Activated gamma-delta T cell treated with anti-CD3 and anti-CD28 coated beads, Interleukin-2, amount 50 U/mL, for 16 hours (primary cell): Measurements from ENCODE around the gene UBE2G2.

Source experiments
- DNase-seq: peaks from one replicate; pipeline ENCODE4 v3.0.0-alpha.2; 2020; ENCODE audit warnings: low read depth

UBE2G2 gene

DNA sequence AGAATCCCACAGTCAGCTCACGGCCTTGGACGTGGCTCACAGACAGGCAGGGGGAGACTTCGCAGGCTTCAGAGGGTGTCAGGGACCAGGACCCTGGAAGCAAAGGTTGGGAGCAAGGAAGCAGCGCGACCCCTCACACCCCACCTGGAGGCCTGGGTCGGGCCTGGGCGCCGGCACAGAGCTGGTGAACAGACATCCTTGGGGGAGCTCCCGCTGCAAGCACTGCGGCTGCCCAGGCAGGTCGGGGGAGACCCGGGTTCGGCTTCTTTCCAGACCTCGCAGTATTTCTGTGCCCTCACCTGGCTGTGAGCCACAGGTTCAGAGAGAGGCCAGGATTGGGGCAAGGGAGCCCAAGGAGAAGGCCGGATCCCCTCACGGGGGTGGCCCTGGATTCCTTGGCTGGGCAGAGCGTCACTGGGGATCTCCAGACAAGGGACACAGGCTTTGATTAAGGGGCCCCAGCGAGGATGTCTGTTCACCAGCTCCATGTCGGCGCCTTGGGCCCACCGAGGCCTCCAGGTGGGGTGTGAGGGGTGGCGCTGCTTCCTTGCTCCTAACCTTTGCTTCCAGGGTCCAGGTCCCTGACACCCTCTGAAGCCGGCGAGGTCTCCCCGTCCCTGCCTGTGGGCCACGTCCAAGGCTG lies 52.4 kb downstream of the UBE2G2 start:
- DNase-seq: no peak

DNA sequence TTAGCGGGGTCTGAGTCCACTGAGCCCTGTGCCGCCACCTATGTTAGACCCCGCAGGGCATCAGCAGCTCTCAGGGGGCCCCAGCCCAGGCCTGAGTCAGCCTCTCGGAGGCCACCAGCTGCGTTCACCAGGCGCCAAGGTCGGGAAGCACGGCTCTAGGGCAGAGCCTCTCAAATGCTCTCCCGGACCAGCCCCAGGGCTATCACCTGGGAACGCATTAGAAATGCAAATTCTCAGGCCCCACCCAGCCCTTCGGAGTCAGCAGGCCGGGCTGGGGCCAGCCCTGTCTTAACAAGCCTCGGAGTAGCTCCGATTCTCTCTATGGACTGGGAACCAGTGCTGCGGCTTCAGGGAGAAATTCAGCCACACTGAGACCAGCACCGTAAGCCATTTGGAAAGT lies 53.0 kb downstream of the UBE2G2 start:
- no peak for DNase-seq

DNA sequence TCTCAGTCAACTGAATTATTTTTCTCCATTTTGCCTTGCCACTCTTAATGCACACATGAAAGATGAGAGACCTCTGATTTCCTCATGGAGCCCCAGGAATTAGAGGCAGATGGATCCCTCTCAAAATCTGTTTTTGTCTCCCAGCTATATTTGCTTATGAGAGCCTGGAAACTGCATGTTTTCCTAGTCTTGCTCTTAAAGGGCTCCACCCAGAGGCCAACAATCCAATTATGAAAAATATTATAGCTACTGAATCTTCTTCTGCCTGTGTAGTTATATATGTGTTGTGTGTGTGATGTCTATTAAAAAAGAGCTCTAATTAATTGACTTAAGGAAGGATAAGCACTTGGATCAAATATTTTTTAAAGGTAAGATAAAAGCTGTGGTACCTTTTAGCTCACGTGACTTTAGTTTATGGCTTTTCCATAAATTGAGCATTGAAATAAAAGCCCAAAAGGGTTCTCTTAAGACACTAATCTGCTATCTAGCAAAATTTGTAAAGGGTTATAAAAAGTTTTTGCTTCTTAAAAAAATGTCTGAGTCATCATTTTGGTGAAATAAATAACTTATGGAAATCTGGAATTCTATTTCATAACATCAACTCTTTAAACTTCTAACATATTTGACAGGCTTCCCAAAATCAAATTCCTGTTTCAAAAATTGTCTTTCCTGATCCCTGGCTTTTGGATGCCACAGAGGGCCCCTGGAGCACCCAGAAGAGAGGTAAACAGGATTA lies 59.0 kb downstream of the UBE2G2 start:
- DNase-seq: no peak

DNA sequence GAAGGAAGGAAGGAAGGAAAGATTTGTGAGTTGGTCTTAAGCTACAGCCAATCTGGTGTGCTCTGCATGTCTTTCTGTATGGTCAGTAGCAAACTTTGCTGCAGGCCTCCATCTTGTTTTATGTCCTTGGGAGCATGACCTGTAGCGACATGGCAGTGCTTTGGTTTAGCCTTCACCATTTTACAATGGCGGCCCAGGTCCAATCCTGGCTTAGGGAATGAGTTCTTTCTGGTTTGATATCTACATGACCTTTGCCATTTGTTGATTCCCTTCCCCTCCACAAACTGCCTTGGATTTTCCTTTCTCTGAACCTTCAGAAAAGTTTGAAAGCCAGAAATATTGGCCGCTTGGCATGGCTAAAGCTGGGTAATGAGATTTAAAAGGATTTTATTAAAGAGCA lies 59.7 kb downstream of the UBE2G2 start:
- no peak for DNase-seq

DNA sequence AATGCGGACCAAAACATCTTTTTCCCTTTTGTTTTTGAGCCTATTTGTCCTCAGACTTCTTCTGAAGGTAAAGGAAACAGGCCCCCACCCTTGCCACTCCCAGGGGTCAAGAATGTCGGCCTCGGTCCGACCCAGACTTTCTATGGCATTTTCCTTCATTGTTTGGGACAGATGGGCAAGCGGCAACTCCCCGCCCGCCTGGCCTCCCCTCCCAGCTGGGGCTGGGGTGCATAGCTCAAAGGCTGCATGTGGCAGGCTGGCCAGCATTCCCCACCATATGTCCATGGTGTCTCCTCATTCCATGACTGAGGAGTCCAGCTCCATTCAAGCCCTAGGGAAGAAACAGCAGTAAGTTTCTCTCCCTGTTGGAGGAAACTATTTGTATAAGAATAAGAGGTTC lies 60.9 kb downstream of the UBE2G2 start:
- no peak for DNase-seq

DNA sequence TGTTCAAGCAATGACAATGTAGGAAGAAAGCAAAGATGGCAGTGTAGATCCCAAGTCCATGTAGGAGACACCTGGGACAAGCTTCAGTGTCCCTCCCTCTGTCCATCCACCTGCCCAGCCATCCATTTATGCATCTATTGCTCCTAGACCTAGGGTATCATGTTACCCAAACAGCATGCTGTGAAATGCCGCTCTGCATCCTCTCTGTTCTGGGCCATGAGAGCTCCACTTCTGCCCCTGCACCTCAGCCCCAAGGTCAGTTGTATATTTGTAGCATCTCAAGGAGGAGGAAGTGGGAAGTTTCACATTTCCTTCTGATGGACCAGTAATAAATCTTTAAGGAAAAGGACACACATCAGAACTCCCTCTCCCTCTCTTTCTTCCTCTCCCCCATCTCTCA lies 62.3 kb downstream of the UBE2G2 start:
- no peak for DNase-seq

DNA sequence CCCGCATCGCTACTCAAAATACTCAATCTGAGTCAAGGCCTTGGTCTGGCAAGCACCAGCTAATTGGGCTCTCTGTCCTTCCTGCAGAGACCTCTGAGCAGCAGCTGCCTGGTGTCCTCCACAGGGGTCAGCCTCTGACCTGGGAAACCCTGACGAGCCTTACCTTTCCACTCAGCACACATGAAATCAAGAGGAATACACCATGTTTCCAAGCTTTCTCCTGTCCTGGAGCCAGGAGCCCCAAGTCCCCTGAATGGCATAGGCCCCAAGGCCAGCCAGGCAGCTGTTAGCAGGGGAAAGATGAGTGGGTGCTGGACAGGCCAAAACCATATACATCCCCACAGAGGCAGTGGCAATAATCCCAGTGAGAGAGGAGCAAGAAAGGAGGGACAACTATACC lies 63.0 kb downstream of the UBE2G2 start:
- DNase-seq: no peak

DNA sequence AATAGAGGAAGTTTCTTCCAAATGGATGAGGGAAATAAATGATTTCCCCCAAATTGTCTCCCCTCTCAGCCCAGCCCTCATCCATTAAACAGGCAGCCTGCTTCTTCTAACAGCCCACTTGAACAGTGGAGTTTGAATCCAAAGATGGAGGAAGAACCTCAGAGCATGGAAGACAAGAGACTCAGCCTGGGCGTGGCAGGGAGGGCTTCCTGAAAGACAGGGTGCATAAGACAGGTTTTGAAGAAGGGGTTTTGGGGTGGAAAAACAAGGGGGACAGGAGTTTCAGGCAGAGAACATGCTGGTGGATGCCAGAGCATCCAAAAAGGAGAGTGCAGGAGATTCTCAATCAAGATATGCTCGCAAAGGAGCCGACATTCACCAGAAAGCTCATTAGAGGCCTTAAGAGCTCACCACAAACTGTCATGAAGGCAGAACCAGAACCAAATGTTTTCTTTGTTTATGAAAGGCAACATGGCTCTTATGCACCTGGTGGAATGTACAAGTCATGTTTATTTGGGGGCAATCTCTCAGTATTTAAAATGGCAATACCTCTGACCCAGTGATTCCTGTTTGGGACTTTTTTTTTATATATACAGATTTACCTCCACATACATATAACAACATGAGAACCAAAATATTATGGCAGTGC lies 63.8 kb downstream of the UBE2G2 start:
- no peak for DNase-seq

DNA sequence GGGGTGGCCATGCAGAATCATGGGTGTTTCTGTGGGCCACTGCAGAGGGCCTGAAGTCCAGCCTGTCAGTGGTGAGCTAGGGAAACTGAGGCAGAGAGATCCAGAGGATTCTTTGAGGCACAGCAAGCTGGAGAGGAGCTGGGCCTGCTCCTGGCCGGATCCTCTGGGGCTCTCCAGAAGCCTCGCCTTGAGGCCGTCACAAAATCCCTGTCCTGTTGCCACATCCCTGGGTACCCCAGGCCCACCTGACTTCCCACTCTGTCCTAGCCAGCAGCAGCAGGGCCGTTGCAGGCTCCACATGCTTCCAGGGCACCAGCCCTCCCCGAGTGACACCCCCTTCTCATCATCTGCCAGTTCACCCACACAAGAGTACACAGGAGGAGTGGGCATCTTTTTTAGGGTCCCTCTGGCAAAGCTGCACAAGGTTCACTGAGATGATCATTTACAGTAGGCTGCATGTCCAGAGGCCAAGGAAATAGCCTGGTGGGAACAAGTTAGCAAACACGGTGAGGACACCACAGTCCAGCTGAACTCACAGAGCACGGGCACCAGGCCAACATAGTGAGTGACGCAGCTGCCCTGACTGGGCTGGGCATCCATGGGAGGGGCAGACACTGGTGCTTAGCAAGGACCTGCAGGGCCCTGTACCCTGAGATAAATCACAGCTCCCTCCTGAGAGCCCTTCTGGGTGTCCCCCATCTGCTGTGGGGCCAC lies 65.2 kb downstream of the UBE2G2 start:
- DNase-seq: no peak

DNA sequence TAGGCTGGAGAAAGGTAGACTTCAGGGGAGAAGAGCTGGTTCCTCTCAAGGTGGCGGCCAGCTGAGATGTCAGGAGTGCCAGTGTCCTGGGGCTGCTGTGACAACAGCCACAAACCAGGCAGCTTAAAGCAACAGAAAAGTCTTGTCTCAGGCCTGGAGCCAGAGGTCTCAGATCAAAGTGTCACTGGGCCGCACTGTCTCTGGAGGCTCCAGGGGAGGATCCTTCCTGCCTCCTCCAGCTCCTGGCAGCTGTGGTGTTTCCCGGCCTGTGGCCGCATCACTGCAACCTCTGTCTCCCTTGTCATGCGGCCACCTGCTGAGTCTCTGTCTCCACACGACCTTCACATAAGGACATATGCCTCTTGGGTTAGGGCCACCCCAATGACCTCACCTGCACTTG lies 65.8 kb downstream of the UBE2G2 start:
- no peak for DNase-seq

DNA sequence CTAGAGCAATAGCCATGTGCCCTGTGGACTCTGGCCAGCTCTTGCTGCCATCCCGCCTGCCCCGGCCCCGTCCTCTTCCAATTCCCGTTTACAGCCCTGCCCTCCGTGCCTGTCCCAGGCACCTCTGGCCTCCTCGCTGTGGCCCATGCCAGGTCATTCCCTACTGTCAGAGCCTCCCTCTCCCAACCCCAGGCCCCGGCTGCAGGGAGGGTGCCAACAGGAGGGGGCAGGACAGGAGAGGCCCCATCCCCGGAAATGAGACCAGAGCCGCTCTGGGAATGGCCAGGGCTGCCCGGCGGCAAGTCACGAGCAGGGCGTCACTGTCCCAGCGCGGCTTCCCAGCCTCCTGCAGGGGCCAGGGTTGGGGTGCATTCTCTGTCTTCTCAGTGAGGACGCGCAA lies 66.8 kb downstream of the UBE2G2 start:
- no peak for DNase-seq

DNA sequence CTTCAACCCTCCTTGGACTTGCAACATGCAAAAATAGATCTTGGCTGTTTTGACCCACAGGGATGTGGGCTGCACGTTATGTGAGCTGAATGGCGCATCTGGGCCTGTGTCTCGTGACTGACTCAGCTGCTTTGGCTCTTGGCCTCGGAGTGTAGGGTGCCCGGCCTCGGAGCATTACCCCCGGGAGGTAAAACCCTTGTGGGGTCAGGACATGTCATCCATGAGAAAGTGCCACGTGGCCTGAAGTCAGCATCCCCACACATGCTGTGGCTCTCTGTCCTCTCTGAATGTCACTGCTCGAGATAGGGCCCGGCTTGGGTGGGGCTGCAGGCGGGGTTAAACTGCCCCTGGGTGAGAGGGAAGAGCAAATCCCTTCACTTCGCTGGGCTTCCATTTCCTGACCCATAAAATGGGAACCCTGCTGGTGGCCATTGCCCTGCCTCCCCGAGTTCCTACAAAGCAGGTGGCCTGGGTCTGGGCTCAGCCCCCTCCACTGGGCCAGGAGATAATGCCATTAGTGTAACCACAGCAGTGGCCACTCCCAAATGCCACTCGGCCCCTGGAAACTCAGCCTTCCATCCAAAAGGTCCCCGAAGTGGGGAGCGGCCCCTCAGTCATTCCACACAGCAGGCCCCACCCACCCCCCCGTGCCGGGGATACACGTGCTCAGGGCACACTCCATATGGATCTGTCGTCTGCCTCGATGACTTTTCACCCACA lies 67.4 kb downstream of the UBE2G2 start:
- DNase-seq: no peak

DNA sequence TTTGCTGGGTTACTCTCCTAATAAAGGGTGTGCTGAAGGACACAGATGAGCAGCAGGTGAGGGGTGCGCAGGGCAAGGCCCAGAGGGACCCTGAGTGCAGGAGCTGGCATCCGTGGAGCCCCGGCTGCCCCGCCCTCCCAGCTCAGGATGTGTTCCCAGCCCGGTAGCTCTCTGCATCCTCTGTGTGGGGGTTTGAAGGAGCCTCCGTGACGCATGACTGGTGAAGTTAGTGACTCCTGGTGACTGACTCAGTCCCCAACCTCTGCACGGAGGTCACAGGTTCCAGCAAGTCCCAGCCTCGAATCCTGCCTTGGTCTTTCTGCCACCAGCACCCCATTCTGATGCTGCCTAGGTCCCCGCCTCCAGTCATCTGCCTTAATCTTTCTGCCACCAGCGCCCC lies 68.7 kb downstream of the UBE2G2 start:
- no peak for DNase-seq

DNA sequence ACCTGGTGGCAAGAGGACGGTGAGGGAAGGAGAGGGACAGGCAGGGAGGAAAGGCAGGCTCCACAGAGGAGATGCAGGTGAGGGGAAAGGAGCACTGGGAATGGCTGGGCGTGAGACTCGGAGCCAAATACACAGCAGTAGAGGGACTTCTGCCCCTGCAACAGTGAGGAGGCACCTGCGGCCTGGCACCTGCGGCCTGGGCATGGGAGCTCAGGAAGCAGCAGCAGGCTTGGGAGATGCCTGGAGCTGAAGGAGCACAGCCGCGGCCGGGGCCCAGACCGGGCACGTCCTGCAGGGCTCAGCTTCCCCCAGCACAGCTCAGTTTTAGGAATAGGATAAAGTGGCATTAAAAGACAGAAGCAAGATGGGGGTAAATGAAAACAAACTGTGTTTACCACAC lies 69.4 kb downstream of the UBE2G2 start:
- no peak for DNase-seq

DNA sequence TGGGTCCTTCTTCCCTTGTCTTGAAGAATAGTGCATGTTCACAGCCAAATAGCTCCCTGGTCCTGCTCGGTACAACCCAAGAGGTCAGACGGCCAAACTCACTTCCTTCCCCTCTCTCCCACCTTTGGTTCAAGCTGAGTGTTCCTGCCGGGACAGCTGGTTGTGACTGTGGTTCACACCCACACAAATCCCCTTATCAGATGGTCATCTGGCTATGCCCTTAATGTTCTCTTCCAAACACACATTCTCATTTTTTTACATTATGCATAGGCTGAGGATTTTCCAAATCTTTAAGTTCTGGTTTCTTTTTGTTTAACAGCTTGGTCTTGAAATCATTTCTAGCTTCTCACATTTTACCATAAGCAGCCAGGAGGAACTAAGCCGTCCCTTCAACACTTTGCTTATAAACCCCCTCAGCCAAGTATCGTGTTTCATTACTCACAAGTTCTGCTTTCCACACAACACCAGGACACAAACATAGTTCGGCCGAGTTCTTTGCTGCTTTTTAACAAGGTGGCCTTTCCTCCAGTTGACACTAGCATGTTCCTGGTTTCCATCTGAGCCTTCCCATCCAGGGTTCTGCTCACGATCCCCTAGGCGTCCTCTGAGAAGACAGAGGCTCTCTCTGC lies 70.6 kb downstream of the UBE2G2 start:
- no peak for DNase-seq

DNA sequence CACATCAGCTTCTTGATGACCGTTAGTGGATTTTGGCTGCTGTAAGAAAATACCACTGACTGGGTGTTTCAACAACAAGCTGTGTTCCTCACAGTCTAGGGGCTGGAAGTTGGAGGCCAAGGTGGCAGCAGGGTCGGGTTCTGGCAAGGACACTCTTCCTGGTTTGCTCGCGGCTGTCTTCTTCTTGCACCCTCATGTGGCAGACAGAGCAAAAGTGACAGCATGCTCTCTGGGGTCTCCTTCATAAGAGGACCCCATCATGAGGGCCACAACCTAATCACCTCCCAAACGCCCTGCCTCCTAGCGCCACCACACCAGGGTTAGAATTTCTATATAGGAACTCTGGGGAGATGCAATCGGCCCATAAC lies 71.6 kb downstream of the UBE2G2 start:
- no peak for DNase-seq

DNA sequence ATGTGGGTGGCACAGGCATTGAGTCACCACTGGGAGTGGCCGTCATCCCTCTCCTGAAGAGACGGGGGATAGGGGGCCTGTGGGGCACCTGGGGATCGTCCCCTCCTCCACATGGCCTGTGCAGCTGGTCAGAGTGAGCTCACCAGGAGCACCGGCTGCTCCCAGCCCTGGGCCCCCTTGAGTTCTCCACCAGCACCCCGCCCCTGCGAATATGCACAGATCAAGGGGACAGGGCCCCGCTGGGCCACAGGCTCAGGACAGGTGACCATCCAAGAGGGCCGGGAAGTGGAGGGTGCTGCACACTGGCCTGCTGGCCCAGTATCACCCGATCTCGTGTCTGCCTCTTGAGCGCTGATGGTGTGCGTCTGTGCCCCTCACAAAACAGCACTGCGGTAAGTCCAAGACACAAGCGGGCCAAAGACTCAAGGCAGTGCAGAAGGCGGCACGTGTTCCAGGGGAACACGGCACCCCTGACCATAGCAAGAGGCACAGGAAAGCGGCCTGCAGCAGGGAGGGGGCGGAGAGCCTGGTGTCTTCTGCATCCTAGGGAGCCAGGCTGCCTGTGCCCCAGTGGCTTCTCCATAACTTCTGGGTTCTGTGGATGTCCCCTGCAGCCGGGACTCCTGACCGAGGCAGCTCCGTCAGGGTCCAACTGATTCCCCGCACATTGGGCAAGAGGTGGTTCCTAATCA lies 72.1 kb downstream of the UBE2G2 start:
- DNase-seq: no peak

DNA sequence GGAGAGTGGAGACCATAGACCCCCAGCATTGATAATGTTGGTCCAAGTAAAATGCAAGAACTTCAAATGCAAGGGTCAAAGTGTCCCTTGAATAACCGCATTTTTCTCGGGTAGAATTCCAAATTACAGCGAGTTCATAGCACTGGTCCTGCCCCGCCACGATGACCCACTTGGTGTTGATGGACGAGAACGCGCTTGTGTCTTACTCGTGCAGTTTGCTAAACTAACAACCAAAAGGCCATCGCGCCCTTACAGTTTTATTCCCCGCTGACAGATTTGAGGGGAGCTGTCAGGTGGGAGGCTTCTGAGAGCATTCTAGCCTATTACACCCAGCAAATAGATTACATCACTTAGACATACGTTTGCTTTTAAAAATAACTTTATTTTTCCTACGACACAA lies 72.9 kb downstream of the UBE2G2 start:
- DNase-seq: no peak

DNA sequence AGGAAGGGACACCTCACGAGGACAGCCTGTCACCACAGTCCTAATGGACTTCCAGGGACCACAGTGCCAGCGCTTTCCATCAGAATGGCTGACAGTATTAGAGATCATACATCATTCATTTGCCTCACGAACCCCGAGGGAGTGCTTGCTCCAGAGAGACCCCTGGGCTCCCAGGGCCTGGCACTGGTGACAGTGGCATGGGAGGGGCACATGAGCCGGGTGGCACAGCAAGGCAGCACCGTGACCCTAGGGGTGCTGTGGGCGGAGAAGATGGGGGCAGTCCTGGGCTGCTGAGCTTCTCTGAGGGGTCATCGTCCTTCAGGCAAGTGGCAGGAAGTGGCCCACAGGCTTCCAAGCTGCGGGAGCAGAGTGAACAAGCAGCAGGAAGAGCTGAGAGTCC lies 73.9 kb downstream of the UBE2G2 start:
- DNase-seq: no peak

DNA sequence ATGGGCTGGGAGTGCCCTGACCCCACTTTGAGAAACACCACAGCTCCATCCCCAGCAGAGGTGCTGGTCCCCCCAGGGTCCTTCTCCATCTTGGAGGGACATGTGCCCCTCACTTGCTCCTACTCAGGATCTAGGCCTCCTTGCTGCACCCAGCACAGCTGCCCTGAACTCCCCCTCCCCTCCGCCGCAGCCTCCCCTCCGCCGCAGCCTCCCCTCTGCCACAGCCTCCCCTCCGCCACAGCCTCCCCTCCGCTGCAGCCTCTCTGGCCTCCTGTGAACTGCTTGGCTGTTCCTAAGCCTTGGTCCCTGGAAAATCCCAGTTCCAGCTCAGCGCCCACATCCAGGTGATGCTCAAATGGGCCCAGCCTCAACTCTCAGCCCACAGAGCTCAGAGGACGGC lies 74.3 kb downstream of the UBE2G2 start:
- no peak for DNase-seq

DNA sequence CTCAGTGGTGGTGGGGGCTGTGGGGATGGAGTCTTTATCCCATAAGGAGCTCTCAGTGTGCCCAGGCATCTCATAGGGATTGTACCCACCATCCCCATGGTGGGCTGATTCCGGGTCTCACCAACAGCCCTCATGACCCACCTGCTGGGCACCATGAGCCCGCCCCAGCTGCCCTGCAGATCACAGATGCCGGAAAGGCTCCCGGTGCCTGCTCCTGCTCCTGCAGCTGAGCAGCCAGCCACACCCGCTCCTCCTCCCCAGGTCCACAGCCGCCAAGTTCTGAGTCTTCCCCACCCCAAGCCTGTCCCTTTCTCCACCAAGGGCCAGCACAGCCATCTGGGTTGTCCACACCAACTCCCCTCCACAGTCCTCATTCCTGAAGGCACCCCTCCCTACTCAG lies 74.8 kb downstream of the UBE2G2 start:
- DNase-seq: no peak
